HEK293 (cell line): Measurements from ENCODE around the gene SPEM3.

Experiments
- GFI1B ChIP-seq: fragments of 450-650 bp; formaldehyde crosslinking; IDR thresholded peaks from 2 replicates; pipeline ENCODE4 v1.5.1; 2016; ENCODE audit warnings: missing biosample characterization, missing genetic modification characterization
- GLIS1 ChIP-seq: fragments of 450-650 bp; formaldehyde crosslinking; IDR thresholded peaks from 2 replicates; pipeline ENCODE4 v1.5.1; 2016; ENCODE audit warnings: missing biosample characterization, missing genetic modification characterization
- HOXA7 ChIP-seq: sonication (generic); formaldehyde crosslinking; IDR thresholded peaks from 2 replicates; pipeline ENCODE4 v1.8.1; 2022; ENCODE audit warnings: missing genetic modification reagents, borderline replicate concordance
- HOXD13 ChIP-seq: sonication (generic); formaldehyde crosslinking; IDR thresholded peaks from 2 replicates; pipeline ENCODE4 v1.8.0; 2022; ENCODE audit warnings: missing genetic modification reagents, borderline replicate concordance
- KLF10 ChIP-seq: fragments of 450-650 bp; IDR thresholded peaks from 2 replicates; pipeline ENCODE4 v1.5.1; 2018; ENCODE audit warnings: missing biosample characterization, mild to moderate bottlenecking, missing genetic modification characterization
- KLF8 ChIP-seq: fragments of 450-650 bp; formaldehyde crosslinking; IDR thresholded peaks from 2 replicates; pipeline ENCODE4 v1.5.1; 2016; ENCODE audit warnings: missing biosample characterization, missing genetic modification characterization
- MZF1 ChIP-seq: fragments of 450-650 bp; formaldehyde crosslinking; IDR thresholded peaks from 2 replicates; pipeline ENCODE4 v1.5.1; 2017; ENCODE audit warnings: missing biosample characterization, missing genetic modification characterization, borderline replicate concordance
- PRDM6 ChIP-seq: fragments of 450-650 bp; formaldehyde crosslinking; IDR thresholded peaks from 2 replicates; pipeline ENCODE4 v1.5.1; 2017; ENCODE audit warnings: missing biosample characterization, missing genetic modification characterization
- RBAK ChIP-seq: fragments of 450-650 bp; formaldehyde crosslinking; IDR thresholded peaks from 2 replicates; pipeline ENCODE4 v1.5.1; 2016; ENCODE audit warnings: missing biosample characterization, missing genetic modification characterization
- REST ChIP-seq: fragments of 450-650 bp; formaldehyde crosslinking; IDR thresholded peaks from 2 replicates; pipeline ENCODE4 v1.5.1; 2016; ENCODE audit warnings: missing biosample characterization, missing genetic modification characterization
- WT1 ChIP-seq: fragments of 450-650 bp; formaldehyde crosslinking; IDR thresholded peaks from 2 replicates; pipeline ENCODE4 v1.5.1; 2016; ENCODE audit warnings: missing biosample characterization, missing genetic modification characterization
- ZBTB44 ChIP-seq: fragments of 450-650 bp; IDR thresholded peaks from 2 replicates; pipeline ENCODE4 v1.5.1; 2018; ENCODE audit warnings: missing biosample characterization, mild to moderate bottlenecking, missing genetic modification characterization
- ZFP3 ChIP-seq: fragments of 450-650 bp; formaldehyde crosslinking; IDR thresholded peaks from 2 replicates; pipeline ENCODE4 v1.5.1; 2016; ENCODE audit warnings: low read depth, missing biosample characterization, missing genetic modification characterization
- ZNF157 ChIP-seq: fragments of 450-650 bp; formaldehyde crosslinking; IDR thresholded peaks from 2 replicates; pipeline ENCODE4 v1.5.1; 2016; ENCODE audit warnings: missing biosample characterization, missing genetic modification characterization
- ZNF202 ChIP-seq: fragments of 450-650 bp; formaldehyde crosslinking; IDR thresholded peaks from 2 replicates; pipeline ENCODE4 v1.5.1; 2016; ENCODE audit warnings: missing biosample characterization, missing genetic modification characterization, borderline replicate concordance
- ZNF274 ChIP-seq, 2 experiments: fragments of 200-500 bp in 1 of 2; fragments of 450-650 bp in 1 of 2; sonication (Bioruptor generic) in 1 of 2; formaldehyde crosslinking in 1 of 2; IDR thresholded peaks; 2 replicates each; pipeline versions ENCODE4 v1.5.1 to v1.6.1; 2014 to 2016; ENCODE audit warnings: borderline replicate concordance in 1 of 2, inconsistent platforms in 1 of 2, low read length in 1 of 2, missing biosample characterization in 1 of 2, missing genetic modification characterization in 1 of 2
- ZNF302 ChIP-seq: fragments of 450-650 bp; formaldehyde crosslinking; IDR thresholded peaks from 2 replicates; pipeline ENCODE4 v1.5.1; 2016; ENCODE audit warnings: missing biosample characterization, missing genetic modification characterization, low read depth
- ZNF391 ChIP-seq: fragments of 450-650 bp; formaldehyde crosslinking; IDR thresholded peaks from 2 replicates; pipeline ENCODE4 v1.5.1; 2016; ENCODE audit warnings: low read depth, missing biosample characterization, missing genetic modification characterization, borderline replicate concordance
- ZNF423 ChIP-seq: fragments of 450-650 bp; formaldehyde crosslinking; IDR thresholded peaks from 2 replicates; pipeline ENCODE4 v1.5.1; 2016; ENCODE audit warnings: missing biosample characterization, missing genetic modification characterization
- ZNF473 ChIP-seq: fragments of 450-650 bp; formaldehyde crosslinking; IDR thresholded peaks from 2 replicates; pipeline ENCODE4 v1.5.1; 2017; ENCODE audit warnings: missing biosample characterization, missing genetic modification characterization
- ZNF501 ChIP-seq: fragments of 450-650 bp; formaldehyde crosslinking; IDR thresholded peaks from 2 replicates; pipeline ENCODE4 v1.5.1; 2016; ENCODE audit warnings: missing biosample characterization, missing genetic modification characterization
- ZNF544 ChIP-seq: fragments of 450-650 bp; formaldehyde crosslinking; IDR thresholded peaks from 2 replicates; pipeline ENCODE4 v1.5.0; 2017; ENCODE audit warnings: missing biosample characterization, missing genetic modification characterization
- ZNF585B ChIP-seq: fragments of 450-650 bp; formaldehyde crosslinking; IDR thresholded peaks from 2 replicates; pipeline ENCODE4 v1.5.1; 2016; ENCODE audit warnings: missing biosample characterization, missing genetic modification characterization
- ZNF626 ChIP-seq: fragments of 450-650 bp; sonication (Bioruptor Pico); formaldehyde crosslinking; IDR thresholded peaks from 2 replicates; pipeline ENCODE4 v1.5.1; 2018; ENCODE audit warnings: missing biosample characterization, missing genetic modification characterization, inconsistent platforms
- ZNF707 ChIP-seq: fragments of 450-650 bp; formaldehyde crosslinking; IDR thresholded peaks from 2 replicates; pipeline ENCODE4 v1.5.1; 2016; ENCODE audit warnings: missing biosample characterization, missing genetic modification characterization
- ZSCAN18 ChIP-seq: fragments of 450-650 bp; formaldehyde crosslinking; IDR thresholded peaks from 2 replicates; pipeline ENCODE4 v1.5.1; 2016; ENCODE audit warnings: missing biosample characterization, missing genetic modification characterization
- ZSCAN30 ChIP-seq: fragments of 450-650 bp; IDR thresholded peaks from 2 replicates; pipeline ENCODE4 v1.5.1; 2018; ENCODE audit warnings: missing biosample characterization, mild to moderate bottlenecking, missing genetic modification characterization, moderate library complexity
- TF ChIP-seq, protein P1 (sequence below): fragments of 450-650 bp; formaldehyde crosslinking; IDR thresholded peaks from 2 replicates; pipeline ENCODE4 v1.5.1; 2016; ENCODE audit warnings: missing biosample characterization, missing genetic modification characterization

Gene SPEM3

GRCh38 chr17:7440113-7440833, 11.6 kb downstream of the SPEM3 start (continued):
- TF ChIP-seq ZNF544 = no peak
- peak; percentile 68; the same call in 1 of the 2 replicates for TF ChIP-seq WT1 (tag by site-specific recombination)
- peak; percentile 54; the same call in 1 of the 2 replicates for TF ChIP-seq ZNF501 (tag by site-specific recombination)
- TF ChIP-seq ZNF423 (tag by site-specific recombination) = peak; percentile 94
- no peak for TF ChIP-seq ZNF473 (tag by site-specific recombination)
- TF ChIP-seq, protein P1, sequence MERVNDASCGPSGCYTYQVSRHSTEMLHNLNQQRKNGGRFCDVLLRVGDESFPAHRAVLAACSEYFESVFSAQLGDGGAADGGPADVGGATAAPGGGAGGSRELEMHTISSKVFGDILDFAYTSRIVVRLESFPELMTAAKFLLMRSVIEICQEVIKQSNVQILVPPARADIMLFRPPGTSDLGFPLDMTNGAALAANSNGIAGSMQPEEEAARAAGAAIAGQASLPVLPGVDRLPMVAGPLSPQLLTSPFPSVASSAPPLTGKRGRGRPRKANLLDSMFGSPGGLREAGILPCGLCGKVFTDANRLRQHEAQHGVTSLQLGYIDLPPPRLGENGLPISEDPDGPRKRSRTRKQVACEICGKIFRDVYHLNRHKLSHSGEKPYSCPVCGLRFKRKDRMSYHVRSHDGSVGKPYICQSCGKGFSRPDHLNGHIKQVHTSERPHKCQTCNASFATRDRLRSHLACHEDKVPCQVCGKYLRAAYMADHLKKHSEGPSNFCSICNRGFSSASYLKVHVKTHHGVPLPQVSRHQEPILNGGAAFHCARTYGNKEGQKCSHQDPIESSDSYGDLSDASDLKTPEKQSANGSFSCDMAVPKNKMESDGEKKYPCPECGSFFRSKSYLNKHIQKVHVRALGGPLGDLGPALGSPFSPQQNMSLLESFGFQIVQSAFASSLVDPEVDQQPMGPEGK (tag by site-specific recombination) = peak; percentile 80
- TF ChIP-seq ZNF274 (IDR thresholded peaks at IDR 0.05; ENCODE audit: low read length) = no peak
- TF ChIP-seq ZNF274 (tag by site-specific recombination; IDR thresholded peaks at IDR 0.05; ENCODE audit: borderline replicate concordance) = no peak
- no peak for TF ChIP-seq HOXD13 (CRISPR knock-in tag)
- TF ChIP-seq ZNF391 (tag by site-specific recombination) = peak; percentile 42; the same call in 1 of the 2 replicates
- TF ChIP-seq RBAK (tag by site-specific recombination) = no peak
- no peak for TF ChIP-seq ZNF626
- TF ChIP-seq ZNF157 = no peak
- TF ChIP-seq PRDM6 = no peak
- peak; percentile 73 for TF ChIP-seq KLF8 (tag by site-specific recombination)
- TF ChIP-seq MZF1 (tag by site-specific recombination) = no peak
- no peak for TF ChIP-seq GFI1B (tag by site-specific recombination)
- TF ChIP-seq ZNF302 (tag by site-specific recombination) = no peak
- TF ChIP-seq KLF10 = no peak; the same call in 1 of the 2 replicates
- no peak for TF ChIP-seq ZFP3 (tag by site-specific recombination)
- TF ChIP-seq ZSCAN30 = no peak
- TF ChIP-seq GLIS1 (tag by site-specific recombination) = peak; percentile 49; the same call in 1 of the 2 replicates
- no peak for TF ChIP-seq ZNF202 (tag by site-specific recombination)
- TF ChIP-seq HOXA7 (CRISPR knock-in tag) = no peak
- TF ChIP-seq ZBTB44 (tag by site-specific recombination) = no peak
- no peak for TF ChIP-seq ZNF585B (tag by site-specific recombination)
- no peak for TF ChIP-seq ZNF707 (tag by site-specific recombination)
- no peak for TF ChIP-seq ZSCAN18
- TF ChIP-seq REST (tag by site-specific recombination) = no peak
